DMS 273 (cell line): ENCODE results near the gene VWC2.

ENCODE experiments used
- DNase-seq: peaks from one replicate; lab custom pipeline; 2025; ENCODE audit not compliant: unreplicated experiment; lab: John Stamatoyannopoulos, UW

Gene VWC2

GRCh38 chr7:49773218-49773935 lies at the start of gene VWC2:
VWC2 (plus strand) TSS chr7:49773638; CDS start chr7:49775436, 1,798 bp downstream.
- DNase-seq = peak; percentile 59

GRCh38 chr7:49724071-49724470 lies 49.4 kb upstream of the VWC2 start:
- no peak for DNase-seq

- no peak for DNase-seq
Observed at GRCh38 chr7:49731836-49732235, 41.6 kb upstream of the VWC2 start.

- DNase-seq = no peak
Observed at GRCh38 chr7:49762666-49763065, 10.8 kb upstream of the VWC2 start.

DNA sequence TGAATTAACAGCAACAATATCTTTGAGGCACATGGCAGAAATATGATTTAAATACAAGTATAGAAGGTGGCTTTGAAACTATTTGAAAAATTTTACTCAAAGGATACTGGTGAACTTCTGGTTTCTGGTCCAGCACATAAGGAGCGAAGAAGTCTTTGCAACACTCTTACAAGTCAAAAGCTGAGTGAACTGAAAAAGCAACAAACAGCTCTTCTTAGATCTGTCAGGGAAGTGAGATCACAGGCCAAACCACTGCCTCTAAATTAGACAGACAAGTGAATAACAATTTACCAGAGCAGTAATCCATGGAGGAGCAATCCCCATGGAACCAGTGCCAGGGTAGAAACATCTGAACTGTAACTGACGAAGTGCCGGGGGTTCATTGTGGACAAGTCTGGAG lies 9.6 kb upstream of the VWC2 start:
- no peak for DNase-seq

- DNase-seq = no peak
Observed at GRCh38 chr7:49766966-49767365, 6.5 kb upstream of the VWC2 start.

DNA sequence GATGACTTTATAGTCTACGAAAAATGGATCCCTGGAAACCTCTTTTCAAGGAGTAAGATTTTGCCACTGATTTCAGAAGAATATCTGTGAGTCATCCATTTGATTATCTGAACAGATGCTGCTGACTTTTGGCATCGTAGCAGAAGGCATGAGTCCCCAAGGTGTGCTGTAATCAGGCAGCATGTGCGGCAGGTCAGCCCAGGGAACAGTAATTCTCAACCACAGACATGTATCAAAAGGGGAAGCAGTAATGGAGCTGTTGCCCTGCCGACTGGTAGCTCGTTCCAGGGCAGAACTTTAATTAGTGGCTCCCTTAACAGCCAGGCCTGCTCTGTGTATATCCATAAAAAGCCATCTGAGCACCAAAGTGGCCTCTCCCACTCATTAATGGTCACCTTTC lies 5.7 kb upstream of the VWC2 start:
- DNase-seq = peak; percentile 34

DNA sequence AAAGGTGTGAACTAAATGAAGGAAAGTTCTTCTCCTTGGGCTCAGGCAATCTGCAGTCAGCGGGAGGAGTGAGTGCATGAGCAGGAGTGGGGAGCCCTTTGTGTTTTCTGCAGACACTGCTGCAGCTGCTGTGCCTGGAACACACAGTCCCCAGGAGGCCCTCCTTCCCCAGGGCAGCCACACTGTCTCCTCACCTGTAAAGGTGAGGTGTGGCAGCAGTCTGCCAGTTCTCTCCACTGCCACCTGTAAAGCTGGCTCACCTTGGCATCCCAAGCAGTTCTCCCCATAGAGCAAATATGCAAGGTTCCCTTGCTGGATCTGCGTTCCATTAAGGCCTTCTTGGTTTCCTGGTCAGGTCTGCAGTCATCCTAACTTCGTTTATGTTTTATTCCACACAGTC lies 5.2 kb upstream of the VWC2 start:
- DNase-seq = no peak

DNA sequence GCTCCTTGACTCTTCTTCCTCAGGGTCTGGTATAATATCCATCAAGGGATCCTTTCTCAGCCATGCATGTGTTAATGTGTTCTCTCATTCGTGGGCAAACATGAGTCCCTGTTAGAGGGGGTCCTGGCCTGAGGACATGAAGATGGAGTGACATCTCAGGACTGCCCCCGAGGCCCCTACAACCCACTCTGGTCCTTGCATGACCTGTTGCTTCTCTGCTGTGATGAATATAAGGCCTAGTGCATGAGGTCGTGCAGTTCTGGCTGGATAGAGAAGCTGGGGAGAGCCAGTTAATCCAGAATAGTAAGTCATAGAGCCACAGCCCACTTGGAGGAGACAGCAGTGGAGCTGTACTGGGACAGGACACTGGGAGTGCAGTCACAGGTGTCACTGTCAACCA lies 4.6 kb upstream of the VWC2 start:
- no peak for DNase-seq

GRCh38 chr7:49769285-49769857 lies 4.1 kb upstream of the VWC2 start:
- DNase-seq = no peak

- DNase-seq = no peak
Observed at GRCh38 chr7:49770838-49771237, 2.6 kb upstream of the VWC2 start.

- no peak for DNase-seq
Observed at GRCh38 chr7:49771427-49772176, 1.8 kb upstream of the VWC2 start.

- no peak for DNase-seq
Observed at GRCh38 chr7:49772916-49773217, 571 bp upstream of the VWC2 start.

DNA sequence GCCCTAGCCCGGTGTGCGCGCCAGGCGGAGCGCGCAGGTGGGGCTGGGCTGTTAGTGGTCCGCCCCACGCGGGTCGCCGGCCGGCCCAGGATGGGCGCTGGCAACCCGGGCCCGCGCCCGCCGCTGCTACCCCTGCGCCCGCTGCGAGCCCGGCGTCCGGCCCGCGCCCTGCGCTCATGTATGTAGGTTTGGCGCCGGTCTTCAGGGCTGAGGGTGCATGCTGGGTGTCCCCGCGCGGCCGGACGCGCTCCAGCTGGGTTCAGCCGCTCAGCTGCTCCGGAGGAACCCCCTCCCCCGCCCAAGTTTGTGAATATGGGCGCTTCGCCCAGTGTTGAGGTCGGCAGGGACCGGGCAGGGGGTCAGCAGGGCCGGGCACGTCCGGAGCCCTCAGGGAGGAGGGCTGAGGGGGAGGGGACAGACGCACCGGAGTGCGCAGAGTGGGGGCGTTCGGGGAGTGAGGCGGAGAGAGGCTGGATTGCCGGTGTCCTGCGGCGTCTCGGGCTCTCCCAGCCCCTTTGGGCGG lies 559 bp downstream of the VWC2 start:
- peak; percentile 59 for DNase-seq

DNA sequence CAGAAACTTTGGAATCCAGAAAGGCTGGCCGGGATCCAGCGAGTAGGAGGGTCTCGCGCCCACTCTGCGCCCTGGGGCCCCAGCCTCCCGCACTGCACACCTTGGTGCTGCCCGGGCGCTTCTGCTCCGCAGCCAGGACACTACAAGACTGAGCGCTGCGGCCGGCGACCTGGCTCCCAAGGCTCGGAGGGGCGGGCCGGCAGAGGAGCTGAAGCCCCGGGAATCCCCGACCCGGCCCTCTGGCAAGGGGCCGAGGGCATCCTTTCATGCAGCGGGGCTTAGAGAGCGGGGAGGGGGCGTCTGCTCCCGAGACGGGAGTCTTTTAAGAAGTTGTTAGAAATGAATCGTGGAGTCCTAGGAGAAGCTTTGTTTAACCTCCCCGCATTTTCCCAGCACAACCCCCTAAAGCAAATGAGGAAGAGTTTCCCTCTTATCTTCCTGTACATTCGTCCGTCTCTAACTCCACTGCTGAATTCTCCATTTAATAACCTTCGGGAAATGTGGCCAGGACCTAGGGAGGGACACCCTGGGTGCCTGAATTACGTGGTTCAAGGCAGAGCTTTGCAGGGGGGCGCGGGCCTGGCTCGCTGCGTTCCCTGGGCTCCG lies 1.1 kb downstream of the VWC2 start:
- peak; percentile 62 for DNase-seq

- peak; percentile 62 for DNase-seq
Observed at GRCh38 chr7:49775065-49775948, 1.9 kb downstream of the VWC2 start.

DNA sequence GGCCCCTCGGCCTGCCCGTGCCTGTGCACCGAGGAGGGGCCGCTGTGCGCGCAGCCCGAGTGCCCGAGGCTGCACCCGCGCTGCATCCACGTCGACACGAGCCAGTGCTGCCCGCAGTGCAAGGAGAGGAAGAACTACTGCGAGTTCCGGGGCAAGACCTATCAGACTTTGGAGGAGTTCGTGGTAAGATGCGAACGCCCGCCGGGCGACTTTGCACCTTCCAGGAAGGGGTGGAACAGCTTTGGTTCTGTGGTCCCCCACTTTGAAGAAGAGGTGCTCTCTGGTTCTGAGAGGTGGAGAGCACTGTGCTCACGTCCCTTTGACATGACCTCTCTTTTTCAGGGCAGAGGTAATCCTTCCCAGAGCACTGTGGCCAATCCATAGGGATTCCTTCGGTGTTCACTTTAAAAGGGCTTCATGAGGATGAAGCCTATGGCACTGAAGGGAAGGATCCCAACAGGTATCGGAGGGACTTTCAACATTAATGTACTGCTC lies 2.6 kb downstream of the VWC2 start:
- peak; percentile 43 for DNase-seq

DNA sequence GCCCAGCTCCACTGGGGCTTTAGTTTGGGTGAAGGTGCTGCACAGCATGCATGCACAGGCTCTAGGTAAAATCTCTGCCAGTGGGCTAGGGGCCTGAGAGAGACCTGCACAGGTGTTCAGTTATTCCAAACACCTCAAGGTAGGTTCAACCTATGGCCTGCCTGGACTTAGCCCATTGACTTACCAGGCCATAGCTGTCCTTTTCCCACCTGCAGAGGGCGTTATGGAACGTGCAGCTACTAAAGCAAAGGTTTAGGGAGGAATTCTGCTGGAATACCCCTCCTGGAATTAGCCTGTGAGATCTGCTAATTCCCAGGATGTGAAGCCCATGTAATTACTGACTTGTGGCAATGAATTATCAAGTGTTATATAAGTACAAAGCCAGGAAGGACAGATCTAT lies 3.6 kb downstream of the VWC2 start:
- DNase-seq = peak; percentile 80

DNA sequence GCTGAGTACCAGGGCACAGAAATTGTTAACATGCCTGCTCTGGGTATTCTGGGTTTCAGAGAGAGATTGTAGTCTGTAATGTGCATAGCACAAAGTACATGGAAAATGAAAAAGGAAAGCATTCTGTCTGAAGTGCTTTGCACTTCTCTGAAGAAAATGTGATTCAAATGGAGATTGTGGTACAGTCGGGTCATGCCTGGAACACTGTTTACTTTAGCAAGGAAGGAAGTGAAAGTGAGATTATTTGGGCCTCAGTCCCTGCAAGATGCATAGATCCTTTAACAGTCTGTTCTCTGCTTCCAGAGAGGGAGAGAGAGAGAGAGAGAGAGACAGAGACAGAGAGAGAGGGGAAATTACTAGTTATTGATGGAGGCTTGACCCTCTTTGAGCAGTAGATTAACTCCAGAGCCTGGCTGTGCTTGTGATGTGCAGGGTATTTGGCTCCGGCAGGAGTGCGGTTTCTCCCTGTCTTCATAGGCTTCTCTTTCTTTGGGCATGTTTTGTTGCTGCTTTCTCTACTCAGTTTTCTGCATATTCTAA lies 5.4 kb downstream of the VWC2 start:
- DNase-seq = no peak

- no peak for DNase-seq
Observed at GRCh38 chr7:49780953-49781352, 7.5 kb downstream of the VWC2 start.
